Measurements from ENCODE around the gene CPED1. TPM values are rescaled to one million over a fixed set of nuclear protein-coding genes. Genes with fewer than 3 reads are reported as not detected.
"Not testable (repeated sequence)": the region's sequence is repeated elsewhere in the genome, so short reads cannot be mapped to it uniquely, and the experiment has no call there.

The CPED1 gene
- total RNA-seq, 2 experiments from 2014 or later: 0.17 TPM; not detected in 1

DNA sequence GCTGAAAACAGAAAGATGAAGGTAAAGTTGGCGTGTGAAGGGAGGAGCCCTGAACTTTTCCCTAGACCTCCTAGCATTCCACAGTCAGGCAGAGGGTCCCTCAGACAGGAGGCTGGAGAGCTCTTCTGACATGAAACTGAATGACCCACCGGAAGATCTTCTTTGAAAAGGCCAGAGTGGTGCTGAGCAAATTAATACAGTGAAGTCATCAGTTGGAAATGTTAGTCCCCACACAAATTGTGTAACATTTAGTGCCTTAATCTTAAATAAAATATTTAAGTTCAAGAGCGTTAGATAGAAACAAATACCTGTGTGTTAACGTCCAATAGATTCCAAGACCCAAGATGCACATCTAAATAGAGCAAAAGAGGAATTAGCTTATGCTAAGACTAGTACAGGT is 291.3 kb downstream of the CPED1 start:
- POLR2A ChIA-PET: no interaction called here
- H3K36me3 Mint-ChIP-seq (ENCODE audit: low read depth): no peaks in the 10 kb centered on the region

DNA sequence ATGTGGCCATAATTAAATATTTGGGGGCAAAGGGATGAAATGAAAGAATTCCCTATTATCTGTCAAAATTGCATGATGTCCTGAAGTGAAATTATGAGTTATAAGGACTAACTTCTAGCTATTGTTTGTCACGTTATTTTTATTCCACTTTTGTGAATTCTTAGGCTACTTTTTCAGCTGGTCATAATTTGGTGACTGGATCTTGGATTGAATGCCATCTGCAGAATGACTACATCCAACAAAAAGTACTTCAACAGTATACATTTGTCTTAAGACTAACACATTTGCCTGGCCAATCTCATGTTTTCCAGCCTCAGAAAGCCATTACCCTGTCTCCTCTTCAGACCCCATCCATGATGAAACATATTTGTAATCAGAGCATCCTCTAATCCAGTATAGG is 292.1 kb downstream of the CPED1 start:
- Mint-ChIP-seq H3K4me1 (peaks cover 10% of the 10 kb centered on the region), H3K36me3 (ENCODE audit: low read depth) (no peaks in the 10 kb centered on the region), H3K27ac (no peak overlapping the region), H3K9me3 (peaks cover 10% of the 10 kb centered on the region), H3K27me3 (peaks cover 6% of the 10 kb centered on the region), H3K4me3 (no peak overlapping the region)
- CTCF ChIA-PET: no interaction called here
- no peak for DNase-seq
- POLR2A ChIA-PET: no interaction called here

More for the DNA sequence above, 291.3 kb downstream of the CPED1 start:
- CTCF ChIA-PET: no interaction called here
- no peak for DNase-seq
- Mint-ChIP-seq H3K27ac (no peak overlapping the region), H3K4me1 (peaks cover 10% of the 10 kb centered on the region), H3K9me3 (peaks cover 3% of the 10 kb centered on the region), H3K27me3 (peaks cover 6% of the 10 kb centered on the region), H3K4me3 (no peak overlapping the region)

DNA sequence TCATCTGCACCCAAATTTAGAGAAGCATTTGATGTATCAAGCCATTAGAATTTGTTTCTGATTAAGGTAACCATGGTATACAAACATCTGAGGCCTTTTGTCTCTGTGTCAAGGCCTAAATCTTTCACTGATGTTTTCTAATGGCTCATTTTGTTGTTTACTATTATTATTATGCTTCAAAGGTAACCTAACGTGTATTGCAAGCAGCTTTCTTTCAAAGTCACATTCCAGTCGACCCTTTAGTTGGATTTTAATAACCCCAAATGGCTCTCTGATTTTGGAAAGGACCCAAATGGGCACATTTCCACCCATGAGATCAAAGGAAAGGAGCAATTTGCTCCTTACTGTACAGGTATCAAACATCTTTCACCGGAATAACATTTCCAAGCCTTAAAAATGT is 293.6 kb downstream of the CPED1 start:
- ChIA-PET POLR2A (no interaction called here), CTCF (no interaction called here)
- H3K4me3 Mint-ChIP-seq: no peak overlapping the region
- peaks cover 10% of the 10 kb centered on the region for H3K4me1 Mint-ChIP-seq
- peaks cover under 1% of the 10 kb centered on the region for H3K27me3 Mint-ChIP-seq
- H3K27ac Mint-ChIP-seq: no peak overlapping the region
- H3K9me3 Mint-ChIP-seq: peaks cover 13% of the 10 kb centered on the region
- no peaks in the 10 kb centered on the region for H3K36me3 Mint-ChIP-seq (ENCODE audit: low read depth)
- DNase-seq: no peak

DNA sequence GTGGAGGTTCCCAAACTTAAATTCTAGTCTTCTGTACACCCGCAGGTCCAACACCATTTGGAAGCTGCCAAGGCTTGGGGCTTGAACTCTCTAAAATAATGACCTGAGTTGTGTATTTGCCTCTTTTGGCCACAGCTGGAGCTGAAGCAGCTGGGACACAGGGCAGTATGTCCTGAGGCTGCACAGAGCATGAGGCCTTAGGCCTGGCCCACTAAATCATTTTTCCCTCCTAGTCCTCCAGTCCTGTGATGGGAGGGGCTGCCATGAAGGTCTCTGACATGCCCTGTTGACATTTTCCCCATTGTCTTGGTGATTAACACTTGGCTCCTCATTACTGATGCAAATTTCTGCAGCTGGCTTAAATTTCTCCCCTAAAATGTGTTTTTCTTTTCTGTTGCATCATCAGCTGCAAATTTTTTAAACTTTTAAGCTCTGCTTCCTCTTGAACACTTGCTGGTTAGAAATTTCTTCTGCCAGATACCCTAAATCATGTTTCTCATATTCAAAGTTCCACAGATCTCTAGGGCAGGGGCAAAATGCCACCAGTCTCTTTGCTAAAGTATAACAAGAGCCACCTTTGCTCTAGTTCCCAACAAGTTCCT is 296.7 kb downstream of the CPED1 start:
- Mint-ChIP-seq H3K4me1 (no peaks in the 10 kb centered on the region), H3K4me3 (no peak overlapping the region), H3K36me3 (ENCODE audit: low read depth) (no peaks in the 10 kb centered on the region), H3K9me3 (peaks cover 16% of the 10 kb centered on the region), H3K27ac (no peak overlapping the region), H3K27me3 (no peaks in the 10 kb centered on the region)
- CTCF ChIA-PET: no interaction called here
- POLR2A ChIA-PET: no interaction called here
- DNase-seq: no peak

DNA sequence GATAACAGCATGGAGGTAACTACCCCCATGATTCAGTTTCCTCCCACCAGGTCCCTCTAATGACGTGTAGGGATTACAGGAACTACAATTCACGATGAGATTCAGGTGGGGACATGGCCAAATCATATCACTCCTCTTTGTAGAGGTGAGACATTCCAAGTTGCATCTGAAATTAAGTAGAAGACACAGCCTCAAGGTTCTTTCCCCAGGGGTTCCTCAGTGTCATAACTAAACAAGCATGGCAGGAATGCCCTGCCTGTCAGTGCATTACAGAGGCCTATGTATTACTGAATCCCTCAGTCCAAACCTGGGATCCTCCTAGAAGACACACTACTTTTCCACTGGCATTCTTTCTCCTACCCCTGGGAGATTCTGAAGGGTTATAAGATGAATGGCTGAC is 297.7 kb downstream of the CPED1 start:
- CTCF ChIA-PET: no interaction called here
- H3K4me3 Mint-ChIP-seq: no peak overlapping the region
- no peak overlapping the region for H3K27ac Mint-ChIP-seq

DNA sequence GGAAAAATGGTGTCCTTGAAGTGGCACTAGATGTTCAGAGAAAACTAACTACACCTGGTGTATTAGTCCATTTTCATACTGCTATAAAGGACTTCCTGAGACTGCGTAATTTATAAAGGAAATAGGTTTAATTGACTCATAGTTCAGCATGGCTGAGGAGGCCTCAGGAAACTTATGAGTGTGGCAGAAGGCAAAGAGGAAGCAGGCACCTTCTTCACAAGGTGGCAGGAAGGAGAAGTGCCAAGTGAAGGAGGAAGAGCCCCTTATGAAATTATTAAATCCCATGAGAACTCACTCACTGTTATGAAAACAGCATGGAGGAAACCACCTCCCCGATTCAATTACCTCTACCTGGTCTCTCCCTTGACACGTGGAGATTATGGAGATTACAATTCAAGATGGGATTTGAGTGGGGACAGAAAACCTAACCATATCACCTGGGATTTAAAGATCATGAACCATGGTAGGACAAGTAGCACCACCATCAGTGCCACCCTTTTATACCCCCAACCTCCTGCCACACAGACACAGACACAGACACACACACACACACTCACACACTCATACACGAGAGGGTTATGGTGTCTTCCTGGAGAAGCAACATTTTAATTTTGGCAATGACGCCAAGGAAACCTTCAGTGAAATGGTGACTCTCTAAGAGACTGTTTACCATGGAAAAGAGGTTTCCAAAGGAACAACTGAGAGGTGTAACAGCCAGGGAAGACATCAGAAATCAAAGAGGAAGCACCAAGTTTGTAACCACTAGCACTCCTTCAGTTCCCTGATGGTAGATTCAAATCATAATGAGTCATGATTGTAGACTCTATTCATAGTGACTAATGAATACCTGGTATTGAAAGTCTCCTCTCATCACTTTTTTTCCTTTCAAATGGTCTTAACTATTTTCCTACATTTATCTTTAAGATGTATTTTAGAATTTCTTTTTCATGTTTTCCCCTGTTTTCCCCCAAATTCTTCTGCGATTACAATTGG is 298.5 kb downstream of the CPED1 start:
- H3K27ac Mint-ChIP-seq: no peak overlapping the region
- peaks cover 14% of the 10 kb centered on the region for H3K9me3 Mint-ChIP-seq
- peaks cover 4% of the 10 kb centered on the region for H3K27me3 Mint-ChIP-seq
- POLR2A ChIA-PET: no interaction called here
- no peak for DNase-seq
- H3K4me1 Mint-ChIP-seq: no peaks in the 10 kb centered on the region
- CTCF ChIA-PET: no interaction called here
- no peaks in the 10 kb centered on the region for H3K36me3 Mint-ChIP-seq (ENCODE audit: low read depth)
- no peak overlapping the region for H3K4me3 Mint-ChIP-seq

More for the DNA sequence above, 297.7 kb downstream of the CPED1 start:
- POLR2A ChIA-PET: no interaction called here
- DNase-seq: no peak
- Mint-ChIP-seq H3K36me3 (ENCODE audit: low read depth) (no peaks in the 10 kb centered on the region), H3K9me3 (peaks cover 16% of the 10 kb centered on the region), H3K4me1 (no peaks in the 10 kb centered on the region), H3K27me3 (peaks cover under 1% of the 10 kb centered on the region)

DNA sequence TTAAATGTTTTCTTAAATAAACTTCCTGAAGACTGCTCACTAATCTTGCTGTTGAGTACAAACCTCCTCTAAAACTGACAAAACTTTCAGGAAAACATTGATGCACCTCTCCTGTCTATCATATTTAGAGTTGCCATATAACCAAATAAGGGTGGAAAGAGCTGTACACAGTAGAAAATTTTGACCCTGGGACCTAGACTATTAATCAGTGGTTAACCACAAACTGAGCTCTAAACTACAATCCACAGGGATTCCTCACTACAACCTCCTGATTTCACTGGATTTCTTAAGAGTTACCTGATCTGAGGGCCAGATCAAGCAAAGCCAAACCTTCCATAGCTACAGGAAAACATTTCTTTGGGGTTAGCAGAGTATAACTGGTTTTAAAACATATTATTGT is 300.4 kb downstream of the CPED1 start:
- no peak overlapping the region for H3K27ac Mint-ChIP-seq
- H3K4me3 Mint-ChIP-seq: no peak overlapping the region
- POLR2A ChIA-PET: no interaction called here
- no peaks in the 10 kb centered on the region for H3K36me3 Mint-ChIP-seq (ENCODE audit: low read depth)
- DNase-seq: no peak
- H3K4me1 Mint-ChIP-seq: no peaks in the 10 kb centered on the region
- H3K27me3 Mint-ChIP-seq: peaks cover 4% of the 10 kb centered on the region
- CTCF ChIA-PET: no interaction called here
- H3K9me3 Mint-ChIP-seq: peaks cover 14% of the 10 kb centered on the region

DNA sequence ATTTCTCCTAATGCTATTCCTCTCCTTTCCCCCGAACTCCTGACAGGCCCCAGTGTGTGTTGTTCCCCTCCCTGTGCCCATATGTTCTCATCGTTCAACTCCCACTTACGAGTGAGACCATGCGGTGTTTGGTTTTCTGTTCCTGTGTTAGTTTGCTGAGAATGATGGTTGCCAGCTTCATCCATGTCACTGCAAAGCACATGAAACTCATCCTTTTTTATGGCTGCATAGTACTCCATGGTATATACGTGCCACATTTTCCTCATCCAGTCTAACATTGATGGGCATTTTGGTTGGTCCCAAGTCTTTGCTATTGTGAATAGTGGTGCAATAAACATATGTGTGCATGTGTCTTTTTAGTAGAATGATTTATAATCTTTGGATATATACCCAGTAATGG is 301.4 kb downstream of the CPED1 start:
- peaks cover 12% of the 10 kb centered on the region for H3K9me3 Mint-ChIP-seq
- H3K27ac Mint-ChIP-seq; H3K4me1 Mint-ChIP-seq; H3K4me3 Mint-ChIP-seq; DNase-seq; H3K36me3 Mint-ChIP-seq (ENCODE audit: low read depth); POLR2A ChIA-PET; CTCF ChIA-PET; H3K27me3 Mint-ChIP-seq: not testable (repeated sequence)

DNA sequence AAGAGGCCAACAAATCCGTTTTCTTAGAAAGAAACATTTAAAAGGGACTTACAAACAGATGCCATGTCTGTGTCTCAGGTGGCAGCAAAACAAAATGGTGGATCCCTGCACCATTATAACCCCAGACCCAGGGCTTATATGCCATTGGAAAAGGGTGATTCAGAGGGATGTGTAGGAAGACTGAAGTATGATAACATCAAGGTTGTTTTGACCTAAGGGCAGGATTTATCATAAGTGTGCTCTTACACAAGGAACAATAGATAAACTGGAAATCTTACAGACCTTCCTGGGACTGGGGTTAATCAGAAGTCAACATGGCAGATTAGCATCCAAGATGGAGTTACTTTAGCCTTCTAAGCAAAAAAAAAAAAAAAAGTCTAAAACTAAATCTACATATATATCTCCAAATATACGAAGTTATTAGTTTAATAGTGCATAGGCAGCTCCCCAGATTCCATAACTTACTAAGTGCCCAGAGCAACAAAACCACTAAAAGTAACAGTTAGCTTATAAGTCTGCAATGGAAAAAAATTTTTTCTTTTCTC is 306.0 kb downstream of the CPED1 start:
- DNase-seq: no peak
- H3K27me3 Mint-ChIP-seq: peaks cover 4% of the 10 kb centered on the region
- H3K9me3 Mint-ChIP-seq: peaks cover 3% of the 10 kb centered on the region
- H3K4me1 Mint-ChIP-seq: no peaks in the 10 kb centered on the region
- no peak overlapping the region for H3K27ac Mint-ChIP-seq
- no peaks in the 10 kb centered on the region for H3K36me3 Mint-ChIP-seq (ENCODE audit: low read depth)
- CTCF ChIA-PET: interaction anchor here (0.6 kb wide), 1 partner anchor 171 kb away, joined by 3 read pairs; no protein-coding TSS in a partner anchor
- POLR2A ChIA-PET: no interaction called here
- H3K4me3 Mint-ChIP-seq: no peak overlapping the region

DNA sequence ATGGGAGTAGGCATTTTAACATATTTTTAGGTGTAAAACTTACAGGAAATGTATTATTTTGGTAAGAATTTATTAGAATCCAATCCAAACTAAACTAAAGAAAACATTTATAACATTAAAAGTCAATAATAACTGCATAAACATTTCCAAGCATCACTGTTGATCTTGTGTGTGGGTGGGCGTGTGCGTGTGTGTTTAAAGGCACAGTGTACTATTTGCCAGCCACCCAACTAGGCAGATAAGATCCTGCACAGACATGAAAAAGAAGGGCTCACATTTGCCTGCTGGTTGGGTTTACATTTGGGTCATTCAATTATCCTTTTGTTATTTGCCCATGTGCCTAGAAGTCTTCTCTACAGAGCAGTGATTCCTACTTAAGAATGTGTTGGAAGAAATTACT is 309.3 kb downstream of the CPED1 start:
- H3K27me3 Mint-ChIP-seq: peaks cover 7% of the 10 kb centered on the region
- ChIA-PET CTCF (no interaction called here), POLR2A (no interaction called here)
- no peak for DNase-seq
- H3K27ac Mint-ChIP-seq: no peak overlapping the region
- H3K4me3 Mint-ChIP-seq: no peak overlapping the region
- no peaks in the 10 kb centered on the region for H3K4me1 Mint-ChIP-seq
- H3K36me3 Mint-ChIP-seq (ENCODE audit: low read depth): no peaks in the 10 kb centered on the region
- H3K9me3 Mint-ChIP-seq: no peaks in the 10 kb centered on the region

DNA sequence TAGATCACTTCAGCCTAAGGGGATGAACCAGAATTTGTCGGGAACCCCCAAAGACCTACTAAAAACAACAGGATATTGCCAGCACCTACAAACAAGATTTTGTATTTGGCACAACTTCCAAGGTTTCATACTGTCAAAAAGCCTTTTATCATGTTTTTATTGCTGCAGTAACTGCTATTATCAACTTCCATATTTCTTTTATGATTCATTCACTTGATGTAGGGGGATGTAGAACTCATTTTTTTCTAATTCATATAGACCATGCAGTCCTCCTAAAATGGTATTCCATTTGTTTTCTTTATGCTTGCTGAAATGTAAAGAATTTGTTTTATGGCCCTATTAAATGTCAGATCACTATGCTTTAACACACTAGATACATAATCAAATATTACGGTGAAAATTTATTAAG is 310.3 kb downstream of the CPED1 start:
- no peak overlapping the region for H3K27ac Mint-ChIP-seq
- no peaks in the 10 kb centered on the region for H3K9me3 Mint-ChIP-seq
- POLR2A ChIA-PET: no interaction called here
- H3K4me3 Mint-ChIP-seq: no peak overlapping the region
- no peaks in the 10 kb centered on the region for H3K36me3 Mint-ChIP-seq (ENCODE audit: low read depth)
- no peak for DNase-seq
- peaks cover 8% of the 10 kb centered on the region for H3K27me3 Mint-ChIP-seq
- H3K4me1 Mint-ChIP-seq: no peaks in the 10 kb centered on the region
- CTCF ChIA-PET: no interaction called here

DNA sequence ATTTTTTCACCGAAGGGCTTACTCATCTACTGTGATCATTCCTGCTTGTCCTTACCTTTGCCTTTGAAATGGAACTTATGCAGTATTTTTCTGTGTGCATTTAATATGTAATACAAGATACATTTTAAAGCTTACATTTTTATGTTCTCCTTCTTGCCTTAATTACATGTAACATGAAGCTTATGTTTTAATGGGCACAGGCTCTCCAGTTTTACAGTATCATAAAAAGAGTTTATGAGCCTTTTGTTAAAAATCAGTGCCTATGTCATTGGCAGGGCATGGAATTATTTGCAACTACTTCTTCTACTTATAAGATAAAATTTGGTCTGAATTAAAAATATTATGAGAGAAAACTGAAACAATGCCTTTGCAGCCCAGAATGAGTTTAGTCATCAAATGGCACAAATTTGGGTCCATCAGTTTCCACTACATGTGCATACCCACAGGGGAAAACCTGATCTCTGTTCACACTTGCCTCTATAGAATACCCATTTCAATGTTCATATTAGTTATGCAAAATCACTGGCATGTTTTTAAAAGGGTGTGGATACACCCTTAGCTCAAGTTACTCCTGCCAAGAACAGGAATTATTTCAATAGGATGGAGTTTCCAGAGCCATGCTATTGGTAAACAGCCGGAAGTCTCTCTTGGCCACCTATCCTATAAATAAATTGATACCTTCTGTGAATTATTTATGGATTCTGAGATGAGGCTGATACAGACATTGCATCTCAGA is 312.3 kb downstream of the CPED1 start:
- H3K27ac Mint-ChIP-seq: no peak overlapping the region
- H3K4me1 Mint-ChIP-seq: no peaks in the 10 kb centered on the region
- no peaks in the 10 kb centered on the region for H3K36me3 Mint-ChIP-seq (ENCODE audit: low read depth)
- H3K27me3 Mint-ChIP-seq: peaks cover 8% of the 10 kb centered on the region
- H3K9me3 Mint-ChIP-seq: no peaks in the 10 kb centered on the region
- no peak for DNase-seq
- H3K4me3 Mint-ChIP-seq: no peak overlapping the region
- POLR2A ChIA-PET: no interaction called here
- CTCF ChIA-PET: interaction anchor here (0.9 kb wide), 1 partner anchor 29 kb away, joined by 3 read pairs; no protein-coding TSS in a partner anchor
